ENCODE data around the gene U2AF2.

U2AF2 gene

DNA sequence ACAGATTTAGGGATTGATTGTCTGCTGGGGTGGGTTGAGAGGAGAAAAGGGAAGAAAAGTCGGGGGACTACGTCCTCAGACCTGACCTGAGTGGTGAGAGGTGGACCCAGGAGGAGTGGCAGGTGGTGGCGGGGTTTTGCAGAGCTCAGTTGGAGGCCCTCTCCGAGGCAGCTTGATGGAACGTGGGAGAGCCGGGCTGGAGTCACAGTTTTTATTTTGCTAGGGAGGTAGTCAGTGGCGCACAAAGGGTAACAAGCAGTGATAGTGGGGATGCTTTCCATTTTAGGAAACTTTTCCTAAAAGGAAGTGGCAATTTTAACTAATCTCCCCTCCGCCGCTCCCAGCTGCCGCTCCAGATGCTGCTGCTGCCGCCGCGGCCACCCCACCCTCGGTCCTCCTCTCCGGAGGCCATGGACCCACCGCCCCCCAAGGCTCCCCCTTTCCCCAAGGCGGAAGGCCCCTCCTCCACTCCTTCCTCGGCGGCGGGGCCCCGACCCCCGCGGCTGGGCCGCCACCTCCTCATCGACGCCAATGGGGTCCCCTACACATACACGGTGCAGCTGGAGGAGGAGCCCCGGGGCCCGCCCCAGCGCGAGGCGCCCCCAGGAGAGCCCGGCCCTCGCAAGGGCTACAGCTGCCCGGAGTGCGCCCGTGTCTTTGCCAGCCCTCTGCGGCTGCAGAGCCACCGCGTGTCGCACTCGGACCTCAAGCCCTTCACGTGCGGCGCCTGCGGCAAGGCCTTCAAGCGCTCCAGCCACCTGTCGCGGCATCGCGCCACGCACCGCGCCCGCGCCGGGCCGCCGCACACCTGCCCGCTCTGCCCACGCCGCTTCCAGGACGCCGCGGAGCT lies 12.5 kb upstream of the U2AF2 start:
- H3K4me1 ChIP-seq (ENCODE audit: control extremely low read depth in 1 of 4, control insufficient read depth in 4 of 4, insufficient read depth in 4 of 4, low read length in 3 of 4), result peaks cover 5 to 57% (median 47%) of the 10 kb centered on the region in 4 experiments
- H3K27ac ChIP-seq (ENCODE audit: insufficient read depth in 1 of 2, low read depth in 1 of 2, low read length in 2 of 2, poor library complexity in 1 of 2, severe bottlenecking in 2 of 2), result peak overlapping the region in 1 of 2 experiments; percentile 86

DNA sequence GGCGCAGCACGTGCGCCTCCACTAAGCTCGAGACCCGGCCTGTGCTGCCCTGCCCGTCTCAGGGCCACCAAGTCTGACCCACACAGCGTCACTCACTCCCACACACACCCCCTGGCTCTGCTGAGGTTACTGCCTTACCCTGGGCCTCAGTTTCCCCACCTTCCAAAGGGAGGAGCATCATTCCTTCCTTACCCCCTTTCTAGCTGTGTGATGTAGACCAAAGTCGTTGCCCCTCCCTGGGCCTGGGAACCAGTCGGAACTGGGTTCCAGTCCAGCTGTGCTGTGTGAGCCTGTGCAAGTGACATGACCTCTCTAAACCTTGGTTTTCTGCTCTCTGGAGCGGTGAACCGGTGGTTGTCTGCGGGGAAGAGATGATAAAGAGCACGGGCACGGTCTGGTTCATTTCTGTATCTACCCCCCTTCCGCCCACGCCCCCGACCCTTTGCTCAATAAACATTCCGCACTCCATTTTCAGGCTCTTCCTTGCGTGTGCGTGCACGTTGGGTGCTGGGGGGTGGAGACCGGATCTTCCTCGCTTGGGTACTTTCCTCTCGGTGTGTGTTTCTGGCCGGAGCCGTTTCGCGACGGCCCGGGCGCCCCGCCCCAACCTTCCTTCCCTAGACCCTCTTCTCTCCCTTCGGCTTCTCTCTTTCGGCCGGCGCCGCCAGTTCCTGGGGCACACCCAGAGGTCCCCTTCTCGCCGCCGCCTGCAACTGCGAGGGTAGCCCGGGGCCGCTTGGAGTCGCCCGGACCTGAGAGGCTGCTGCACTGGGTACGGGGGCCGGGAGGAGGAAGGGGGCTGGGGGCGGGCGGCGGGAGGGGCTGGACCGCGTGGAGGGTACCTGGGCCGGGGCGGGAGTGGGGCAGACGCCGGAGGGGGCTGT lies 11.6 kb upstream of the U2AF2 start, which contains the start of gene ZNF581:
Gene ZNF581, plus strand, starts transcription at position 647 of the 884 bp plus-strand sequence. CDS start 923 bp downstream, outside the sequence.
- Histone ChIP-seq H3K4me1 (ENCODE audit: control extremely low read depth in 1 of 4, control insufficient read depth in 4 of 4, insufficient read depth in 4 of 4, low read length in 3 of 4) (peaks cover 5 to 61% (median 50%) of the 10 kb centered on the region in 4 experiments), H3K27ac (ENCODE audit: insufficient read depth in 1 of 2, low read depth in 1 of 2, low read length in 2 of 2, poor library complexity in 1 of 2, severe bottlenecking in 2 of 2) (peak within 1 kb of the TSS; percentile 64 to 86), H3K27me3 (replicated peaks in 2 of 5; ENCODE audit: control insufficient read depth in 4 of 5, insufficient read depth in 5 of 5, low read length in 4 of 5) (no peaks in the 10 kb centered on the region), H3K9me3 (ENCODE audit: control extremely low read depth in 1 of 5, control insufficient read depth in 4 of 5, insufficient read depth in 2 of 5, low read depth in 1 of 5, low read length in 4 of 5) (no peaks in the 10 kb centered on the region), H3K36me3 (ENCODE audit: control insufficient read depth in 4 of 4, insufficient read depth in 4 of 4, low read length in 3 of 4) (peaks cover 0 to 14% (median 11%) of the 10 kb centered on the region in 4 experiments), H3K4me3 (ENCODE audit: control insufficient read depth in 1 of 7, extremely low read depth in 1 of 7, insufficient read depth in 4 of 7, low read depth in 2 of 7, low read length in 6 of 7) (peak within 1 kb of the TSS; percentile 48 to 96 (median 77))
- DNase-seq, result peak; percentile 74 to 85 (median 84)
- WGBS (ENCODE audit: insufficient coverage), result 5% methylated on average over 34 of the region's 56 CpGs
- POLR2A ChIA-PET, result no interaction called here
- CTCF ChIA-PET, result interaction anchor here (1.2 to 9.2 kb wide), 4 partner anchors 9 to 28 kb away, joined by 3 to 128 read pairs (median 6); partner anchors contain the start of gene U2AF2

More for the DNA sequence above, 12.5 kb upstream of the U2AF2 start:
- DNase-seq, result no peak
- Histone ChIP-seq H3K36me3 (ENCODE audit: control insufficient read depth in 4 of 4, insufficient read depth in 4 of 4, low read length in 3 of 4) (peaks cover 0 to 15% (median 12%) of the 10 kb centered on the region in 4 experiments), H3K27me3 (replicated peaks in 2 of 5; ENCODE audit: control insufficient read depth in 4 of 5, insufficient read depth in 5 of 5, low read length in 4 of 5) (no peaks in the 10 kb centered on the region), H3K9me3 (ENCODE audit: control extremely low read depth in 1 of 5, control insufficient read depth in 4 of 5, insufficient read depth in 2 of 5, low read depth in 1 of 5, low read length in 4 of 5) (no peaks in the 10 kb centered on the region), H3K4me3 (ENCODE audit: control insufficient read depth in 1 of 7, extremely low read depth in 1 of 7, insufficient read depth in 4 of 7, low read depth in 2 of 7, low read length in 6 of 7) (peak overlapping the region in 6 of 7 experiments; percentile 64 to 96 (median 80))
- CTCF ChIA-PET, result interaction anchor here (1.0 to 9.2 kb wide), 4 partner anchors 8 to 22 kb away, joined by 3 to 128 read pairs (median 6); partner anchors contain the start of genes U2AF2 and ZNF784
- WGBS (ENCODE audit: insufficient coverage), result 2% methylated on average over 46 of the region's 65 CpGs
- POLR2A ChIA-PET, result interaction anchor here (1.0 kb wide), 1 partner anchor 12 kb away, joined by 4 read pairs; the partner anchor contains the start of gene U2AF2

DNA sequence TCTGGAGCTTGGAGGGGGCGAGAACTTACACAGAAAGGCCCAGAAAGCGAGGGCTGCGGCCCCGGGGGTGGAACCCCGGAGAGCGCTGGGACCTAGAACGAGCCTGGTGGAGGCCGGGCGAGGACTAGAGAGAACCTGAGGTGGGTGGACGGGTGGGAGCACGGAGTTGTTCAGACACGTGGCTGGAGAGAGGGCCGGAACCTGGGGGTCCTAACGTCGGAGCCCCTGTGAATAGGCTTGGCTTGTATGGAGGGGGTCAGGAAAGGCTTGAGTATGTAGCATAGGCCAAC lies 11.0 kb upstream of the U2AF2 start:
- Histone ChIP-seq H3K4me1 (ENCODE audit: control extremely low read depth in 1 of 4, control insufficient read depth in 4 of 4, insufficient read depth in 4 of 4, low read length in 3 of 4) (peaks cover 5 to 66% (median 56%) of the 10 kb centered on the region in 4 experiments), H3K27ac (ENCODE audit: insufficient read depth in 1 of 2, low read depth in 1 of 2, low read length in 2 of 2, poor library complexity in 1 of 2, severe bottlenecking in 2 of 2) (peak overlapping the region; percentile 64 to 86), H3K9me3 (ENCODE audit: control extremely low read depth in 1 of 5, control insufficient read depth in 4 of 5, insufficient read depth in 2 of 5, low read depth in 1 of 5, low read length in 4 of 5) (no peaks in the 10 kb centered on the region), H3K27me3 (replicated peaks in 2 of 5; ENCODE audit: control insufficient read depth in 4 of 5, insufficient read depth in 5 of 5, low read length in 4 of 5) (no peaks in the 10 kb centered on the region), H3K36me3 (ENCODE audit: control insufficient read depth in 4 of 4, insufficient read depth in 4 of 4, low read length in 3 of 4) (peaks cover 0 to 14% (median 11%) of the 10 kb centered on the region in 4 experiments), H3K4me3 (ENCODE audit: control insufficient read depth in 1 of 7, extremely low read depth in 1 of 7, insufficient read depth in 4 of 7, low read depth in 2 of 7, low read length in 6 of 7) (peak overlapping the region; percentile 48 to 96 (median 77))
- CTCF ChIA-PET, result interaction anchor here (1.3 to 9.2 kb wide), 4 partner anchors 9 to 27 kb away, joined by 3 to 128 read pairs (median 8); partner anchors contain the start of gene U2AF2
- no peak for DNase-seq
- 0% methylated on average over 11 of the region's 15 CpGs for WGBS (ENCODE audit: insufficient coverage)
- POLR2A ChIA-PET, result no interaction called here

DNA sequence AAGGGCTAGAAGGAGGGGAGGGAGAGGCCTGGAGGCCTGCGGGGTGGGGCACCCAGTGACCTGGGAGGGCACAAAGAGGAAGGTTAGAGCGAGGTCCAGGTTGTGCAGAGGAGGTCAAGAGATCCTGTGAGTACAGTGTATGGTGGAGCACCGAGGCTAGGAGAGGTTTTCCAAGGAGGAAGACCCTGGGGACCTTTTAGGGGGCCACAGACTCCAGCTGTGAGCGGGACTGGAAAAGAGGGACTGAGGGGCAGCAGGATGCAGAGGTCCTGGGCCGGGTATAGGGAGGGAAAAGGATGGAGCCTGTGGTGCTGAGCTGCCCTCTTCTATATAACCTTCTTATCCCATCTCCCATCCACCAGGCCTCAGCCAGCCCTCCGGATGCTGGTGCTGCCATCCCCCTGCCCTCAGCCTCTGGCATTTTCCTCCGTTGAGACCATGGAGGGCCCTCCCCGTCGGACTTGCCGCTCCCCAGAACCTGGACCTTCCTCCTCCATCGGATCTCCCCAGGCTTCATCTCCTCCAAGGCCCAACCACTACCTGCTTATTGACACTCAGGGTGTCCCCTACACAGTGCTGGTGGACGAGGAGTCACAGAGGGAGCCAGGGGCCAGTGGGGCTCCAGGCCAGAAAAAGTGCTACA lies 10.5 kb upstream of the U2AF2 start:
- Histone ChIP-seq H3K4me3 (ENCODE audit: control insufficient read depth in 1 of 7, extremely low read depth in 1 of 7, insufficient read depth in 4 of 7, low read depth in 2 of 7, low read length in 6 of 7) (peak overlapping the region; percentile 48 to 96 (median 77)), H3K9me3 (ENCODE audit: control extremely low read depth in 1 of 5, control insufficient read depth in 4 of 5, insufficient read depth in 2 of 5, low read depth in 1 of 5, low read length in 4 of 5) (no peaks in the 10 kb centered on the region), H3K27ac (ENCODE audit: insufficient read depth in 1 of 2, low read depth in 1 of 2, low read length in 2 of 2, poor library complexity in 1 of 2, severe bottlenecking in 2 of 2) (peak overlapping the region; percentile 64 to 86), H3K36me3 (ENCODE audit: control insufficient read depth in 4 of 4, insufficient read depth in 4 of 4, low read length in 3 of 4) (peaks cover 0 to 14% (median 11%) of the 10 kb centered on the region in 4 experiments), H3K4me1 (ENCODE audit: control extremely low read depth in 1 of 4, control insufficient read depth in 4 of 4, insufficient read depth in 4 of 4, low read length in 3 of 4) (peaks cover 5 to 68% (median 59%) of the 10 kb centered on the region in 4 experiments), H3K27me3 (replicated peaks in 2 of 5; ENCODE audit: control insufficient read depth in 4 of 5, insufficient read depth in 5 of 5, low read length in 4 of 5) (no peaks in the 10 kb centered on the region)
- no peak for DNase-seq
- WGBS (ENCODE audit: insufficient coverage), result 44% methylated on average over 6 of the region's 12 CpGs
- CTCF ChIA-PET, result interaction anchor here (1.3 to 9.2 kb wide), 4 partner anchors 9 to 27 kb away, joined by 3 to 128 read pairs (median 4); no protein-coding TSS in a partner anchor
- POLR2A ChIA-PET, result no interaction called here

DNA sequence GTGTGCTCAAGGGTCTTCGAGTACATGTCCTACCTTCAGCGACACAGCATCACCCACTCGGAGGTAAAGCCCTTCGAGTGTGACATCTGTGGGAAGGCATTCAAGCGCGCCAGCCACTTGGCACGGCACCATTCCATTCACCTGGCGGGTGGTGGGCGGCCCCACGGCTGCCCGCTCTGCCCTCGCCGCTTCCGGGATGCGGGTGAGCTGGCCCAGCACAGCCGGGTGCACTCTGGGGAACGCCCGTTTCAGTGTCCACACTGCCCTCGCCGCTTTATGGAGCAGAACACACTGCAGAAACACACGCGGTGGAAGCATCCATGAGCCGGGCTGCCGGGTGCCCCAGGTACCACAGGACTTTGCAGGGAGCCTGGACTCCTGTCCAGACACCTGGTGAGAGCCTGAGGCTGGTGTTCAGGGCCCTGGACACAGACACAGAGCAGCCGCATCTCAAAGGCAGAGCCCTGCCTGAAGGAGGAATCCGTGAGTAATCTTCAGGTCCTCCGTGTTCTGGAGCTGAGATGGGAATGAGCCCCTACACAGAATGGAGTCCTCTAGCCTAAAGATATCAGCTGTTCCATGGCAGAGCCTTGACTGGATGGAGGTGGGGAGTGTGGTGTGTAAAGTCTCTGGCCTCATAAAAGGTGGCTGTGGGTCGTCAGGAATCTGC lies 9.9 kb upstream of the U2AF2 start:
- no peak for DNase-seq
- peaks cover 5 to 68% (median 60%) of the 10 kb centered on the region in 4 experiments for H3K4me1 ChIP-seq (ENCODE audit: control extremely low read depth in 1 of 4, control insufficient read depth in 4 of 4, insufficient read depth in 4 of 4, low read length in 3 of 4)
- CTCF ChIA-PET, result interaction anchor here (1.4 to 9.2 kb wide), 4 partner anchors 8 to 13 kb away, joined by 3 to 128 read pairs (median 6); partner anchors contain the start of gene U2AF2
- peak overlapping the region in 1 of 2 experiments; percentile 86 for H3K27ac ChIP-seq (ENCODE audit: insufficient read depth in 1 of 2, low read depth in 1 of 2, low read length in 2 of 2, poor library complexity in 1 of 2, severe bottlenecking in 2 of 2)
- POLR2A ChIA-PET, result no interaction called here
- H3K9me3 ChIP-seq (ENCODE audit: control extremely low read depth in 1 of 5, control insufficient read depth in 4 of 5, insufficient read depth in 2 of 5, low read depth in 1 of 5, low read length in 4 of 5), result no peaks in the 10 kb centered on the region
- H3K36me3 ChIP-seq (ENCODE audit: control insufficient read depth in 4 of 4, insufficient read depth in 4 of 4, low read length in 3 of 4), result peaks cover 0 to 14% (median 11%) of the 10 kb centered on the region in 4 experiments
- H3K4me3 ChIP-seq (ENCODE audit: control insufficient read depth in 1 of 7, extremely low read depth in 1 of 7, insufficient read depth in 4 of 7, low read depth in 2 of 7, low read length in 6 of 7), result peak overlapping the region in 5 of 7 experiments; percentile 67 to 96 (median 85)
- H3K27me3 ChIP-seq (replicated peaks in 2 of 5; ENCODE audit: control insufficient read depth in 4 of 5, insufficient read depth in 5 of 5, low read length in 4 of 5), result no peaks in the 10 kb centered on the region
- 98% methylated on average over 28 of the region's 28 CpGs for WGBS (ENCODE audit: insufficient coverage)

DNA sequence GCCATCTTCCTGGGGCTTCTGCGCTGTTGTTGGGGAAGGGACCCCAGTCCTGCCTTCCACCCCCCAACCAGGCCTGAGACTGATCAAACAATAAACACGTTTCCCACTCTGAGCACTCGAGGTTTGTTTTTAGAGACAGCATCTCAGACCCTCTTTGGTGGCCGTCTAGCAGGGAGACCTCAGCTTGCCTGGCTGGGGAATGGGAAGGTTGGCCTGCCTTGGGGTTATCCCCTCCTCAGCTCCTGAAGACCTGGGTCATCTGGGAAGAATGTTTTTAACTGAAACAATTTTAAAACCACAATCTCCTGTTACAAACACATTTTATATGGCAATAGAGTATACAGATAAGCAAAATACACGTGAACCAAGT lies 9.3 kb upstream of the U2AF2 start:
- no peak for DNase-seq
- H3K27ac ChIP-seq (ENCODE audit: insufficient read depth in 1 of 2, low read depth in 1 of 2, low read length in 2 of 2, poor library complexity in 1 of 2, severe bottlenecking in 2 of 2), result no peak overlapping the region
- peaks cover 5 to 63% (median 55%) of the 10 kb centered on the region in 4 experiments for H3K4me1 ChIP-seq (ENCODE audit: control extremely low read depth in 1 of 4, control insufficient read depth in 4 of 4, insufficient read depth in 4 of 4, low read length in 3 of 4)
- H3K27me3 ChIP-seq (replicated peaks in 2 of 5; ENCODE audit: control insufficient read depth in 4 of 5, insufficient read depth in 5 of 5, low read length in 4 of 5), result no peaks in the 10 kb centered on the region
- ChIA-PET CTCF (interaction anchor here (1.4 to 9.2 kb wide), 4 partner anchors 9 to 19 kb away, joined by 3 to 128 read pairs (median 6); partner anchors contain the start of gene U2AF2), POLR2A (no interaction called here)
- no peaks in the 10 kb centered on the region for H3K9me3 ChIP-seq (ENCODE audit: control extremely low read depth in 1 of 5, control insufficient read depth in 4 of 5, insufficient read depth in 2 of 5, low read depth in 1 of 5, low read length in 4 of 5)
- WGBS (ENCODE audit: insufficient coverage), result 91% methylated on average over 4 of the region's 5 CpGs
- peaks cover 0 to 19% (median 11%) of the 10 kb centered on the region in 4 experiments for H3K36me3 ChIP-seq (ENCODE audit: control insufficient read depth in 4 of 4, insufficient read depth in 4 of 4, low read length in 3 of 4)
- H3K4me3 ChIP-seq (ENCODE audit: control insufficient read depth in 1 of 7, extremely low read depth in 1 of 7, insufficient read depth in 4 of 7, low read depth in 2 of 7, low read length in 6 of 7), result no peak overlapping the region
